GM12878 (cell line): ENCODE measurements around the gene TRRAP. TPM values are rescaled to one million over a fixed set of nuclear protein-coding genes. Genes with fewer than 3 reads are reported as not detected.
"Not testable (repeated sequence)": the region's sequence is repeated elsewhere in the genome, so short reads cannot be mapped to it uniquely, and the experiment has no call there.

ENCODE experiments used
- ATAC-seq: fragments of 200-7000 bp; cut with Tn5 transposase; 3 replicates; pipeline ENCODE4 v1.9.1; 2020; ENCODE audit warnings: mild to moderate bottlenecking, moderate library complexity
- BruUV-seq: library from RNA; stranded (reverse); fragments of 400-500 nt; replicated peaks from 2 replicates; lab custom pipeline; 2021; lab: Mats Ljungman, UMichigan
- CTCF ChIA-PET: fragments of 300-600 bp; sonication (Branson Sonifier 250); formaldehyde crosslinking; extraction: SDS; loops from one replicate; lab custom pipeline; 2021; ENCODE audit warnings: inconsistent platforms; lab: Yijun Ruan, JAX
- POLR2A ChIA-PET: fragments of 350-600 bp; formaldehyde crosslinking; extraction: SDS; loops from one replicate; lab custom pipeline; 2021; ENCODE audit warnings: inconsistent platforms; lab: Charles Lee
- RAD21 ChIA-PET: fragments of 300-600 bp; sonication (Branson Sonifier 250); formaldehyde crosslinking; loops from one replicate; lab custom pipeline; 2023; ENCODE audit warnings: antibody characterized with exemption; ENCODE audit not compliant: unreplicated experiment; lab: Charles Lee
- SMC1A ChIA-PET: fragments of 300-600 bp; sonication (Branson Sonifier 250); formaldehyde crosslinking; loops from one replicate; lab custom pipeline; 2023; ENCODE audit not compliant: unreplicated experiment, uncharacterized antibody; lab: Charles Lee
- DNase-seq: peaks from one replicate; pipeline ENCODE4 v3.0.0-alpha.2; 2011; ENCODE audit warnings: low read depth, low spot score
- FAIRE-seq: peaks from 3 replicates; lab custom pipeline; 2011; peaks lifted over from hg19 to GRCh38; lab: Jason Lieb, UNC
- H2AFZ ChIP-seq: 2 replicates; pipeline ENCODE4 v1.6.0; 2011; ENCODE audit warnings: low read depth, low read length, control low read depth; ENCODE audit not compliant: control insufficient read depth
- H3K27ac ChIP-seq: 2 replicates; pipeline ENCODE4 v1.5.1; 2011; ENCODE audit warnings: control low read depth; ENCODE audit not compliant: control insufficient read depth, insufficient read depth
- H3K27me3 ChIP-seq, 2 experiments: replicated peaks in 1 of 2; 2 replicates each; pipeline versions ENCODE4 v1.6.0 to v1.6.1; 2011; ENCODE audit warnings: low read length in 1 of 2; ENCODE audit not compliant: control insufficient read depth in 2 of 2, insufficient read depth in 2 of 2
- H3K36me3 ChIP-seq, 2 experiments: 2 replicates each; pipeline ENCODE4 v1.5.1; 2011; ENCODE audit warnings: low read length in 1 of 2; ENCODE audit not compliant: control insufficient read depth in 2 of 2, insufficient read depth in 2 of 2
- H3K4me1 ChIP-seq: 2 replicates; pipeline ENCODE4 v1.6.1; 2011; ENCODE audit warnings: mild to moderate bottlenecking, low read length, moderate library complexity, mixed read lengths; ENCODE audit not compliant: control insufficient read depth, insufficient read depth
- H3K4me2 ChIP-seq: 2 replicates; pipeline ENCODE4 v1.6.0; 2011; ENCODE audit warnings: control low read depth; ENCODE audit not compliant: control insufficient read depth, insufficient read depth
- H3K4me3 ChIP-seq: fragments of 200-600 bp; sonication (generic); 2 replicates; pipeline ENCODE4 v1.5.1; 2016
- H3K79me2 ChIP-seq: 2 replicates; pipeline ENCODE4 v1.6.0; 2011; ENCODE audit warnings: low read length; ENCODE audit not compliant: control insufficient read depth, insufficient read depth
- H3K9ac ChIP-seq: 2 replicates; pipeline ENCODE4 v1.8.0; 2011; ENCODE audit warnings: low read length, control low read depth, mixed read lengths; ENCODE audit not compliant: control insufficient read depth, insufficient read depth
- H3K9me3 ChIP-seq: replicated peaks from 3 replicates; pipeline ENCODE4 v1.5.1; 2011; ENCODE audit warnings: mild to moderate bottlenecking, low read length; ENCODE audit not compliant: control insufficient read depth, insufficient read depth
- H4K20me1 ChIP-seq: 2 replicates; pipeline ENCODE4 v1.6.0; 2011; ENCODE audit not compliant: control insufficient read depth, insufficient read depth
- KDM1A ChIP-seq: fragments of 200-600 bp; sonication (generic); IDR thresholded peaks from 2 replicates; pipeline ENCODE4 v1.6.1; 2016; ENCODE audit warnings: borderline replicate concordance
- MAX ChIP-seq: IDR thresholded peaks from 2 replicates; pipeline ENCODE4 v1.6.1; 2012; ENCODE audit warnings: low read depth, low read length, improper control_type of control experiment
- MEF2B ChIP-seq: fragments of 450-650 bp; IDR thresholded peaks from 2 replicates; pipeline ENCODE4 v1.6.1; 2018; ENCODE audit warnings: mild to moderate bottlenecking, moderate library complexity; ENCODE audit not compliant: partially characterized antibody, poor library complexity, severe bottlenecking
- TARDBP ChIP-seq: IDR thresholded peaks from 2 replicates; pipeline ENCODE4 v1.6.1; 2016; ENCODE audit warnings: borderline replicate concordance
- YY1 ChIP-seq: IDR thresholded peaks from 2 replicates; pipeline ENCODE4 v1.6.1; 2011; ENCODE audit warnings: low read depth, mild to moderate bottlenecking, low read length
- WGBS: methylation state at CpG from one replicate; pipeline ENCODE4 v1.1.6; 2016; ENCODE audit warnings: low lambda C conversion rate; ENCODE audit not compliant: insufficient replicate concordance, insufficient coverage; ENCODE audit errors: missing lambda C conversion rate; 5-methylcytosine and 5-hydroxymethylcytosine counted together
- in situ Hi-C: fragments of 300-500 bp; cut with MboI; formaldehyde crosslinking; loops from 9 replicates; pipeline ENCODE4 v1.14.3; 2018; ENCODE audit warnings: mixed read lengths
- intact Hi-C: fragments of 100-400 bp; cut with micrococcal nuclease; formaldehyde crosslinking; loops from one replicate; pipeline ENCODE4 v1.14.2; 2022; ENCODE audit not compliant: unreplicated experiment
- polyA plus RNA-seq, 11 experiments: library from polyadenylated mRNA; depleted of rRNA in 4 of 11; unstranded in 6 of 11; stranded (reverse) in 5 of 11; fragments of >200 nt; fragmentation: Nextera tagmentation in 4 of 11; fragmentation: Illumina TruSeq in 1 of 11; extraction: Ambion mirVana in 4 of 11; extraction: Trizol in 1 of 11; gene quantifications; 1 replicate in 1 of 11; 2 replicates in 10 of 11; pipeline versions ENCODE4 v1.2.1 to v1.2.3, GENCODE V29; 2011 to 2016; ENCODE audit warnings: inconsistent platforms in 2 of 11, missing spikeins in 2 of 11, low read depth in 1 of 11
- total RNA-seq, 4 experiments: library from RNA; depleted of rRNA in 3 of 4; stranded (reverse); fragments of >200 nt in 3 of 4; fragmentation: Illumina TruSeq in 1 of 4; extraction: Trizol in 1 of 4; gene quantifications; 2 replicates each; pipeline versions ENCODE4 v1.2.1 to v1.2.3, GENCODE V29; 2013 to 2021
- TF ChIP-seq, protein P1 (sequence below): IDR thresholded peaks from 2 replicates; pipeline ENCODE4 v1.6.1; 2011; ENCODE audit warnings: borderline replicate concordance, low read depth, mild to moderate bottlenecking, moderate library complexity, mixed read lengths, low read length; ENCODE audit not compliant: insufficient read depth; ENCODE audit errors: extremely low read length

The TRRAP gene
- total and polyA plus RNA-seq, 10 of the 15 experiments (the other 5 are each of a cell fraction or from before 2014, with no cell fraction given), result 1.1 to 39.3 (median 8.5) TPM

DNA sequence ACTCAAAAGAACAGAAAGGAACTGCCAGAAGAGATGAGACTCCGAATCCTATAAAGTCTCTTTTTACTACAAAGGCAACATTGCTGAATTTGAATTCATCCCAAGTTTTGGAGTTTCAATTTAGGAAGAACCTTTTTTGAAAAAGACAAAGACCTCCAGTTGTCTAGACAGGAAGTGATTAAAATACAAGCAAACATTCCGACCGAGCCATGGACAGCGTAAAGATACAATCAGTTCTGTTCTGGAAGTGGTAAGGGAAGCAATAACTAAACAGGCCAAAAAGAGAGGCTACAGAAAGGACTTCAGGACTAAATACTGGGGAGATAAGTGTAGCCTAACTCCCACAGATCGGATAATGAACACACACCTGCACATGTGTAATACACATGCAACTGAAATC lies 164.6 kb downstream of the TRRAP start:
- FAIRE-seq, result no peak

GRCh38 chr7:99044858-99045257 lies 166.5 kb downstream of the TRRAP start:
- H3K9me3 ChIP-seq, BruUV-seq, H3K27ac ChIP-seq, H3K9ac ChIP-seq, DNase-seq, H3K4me1 ChIP-seq, RAD21 ChIA-PET, H3K4me3 ChIP-seq, H3K27me3 ChIP-seq, POLR2A ChIA-PET, H3K79me2 ChIP-seq, H4K20me1 ChIP-seq, H2AFZ ChIP-seq, H3K4me2 ChIP-seq, ATAC-seq, FAIRE-seq, SMC1A ChIA-PET: not testable (repeated sequence)
- in situ Hi-C loops (loop anchor here (5.0 kb wide), 1 partner anchor 267 kb away; no protein-coding TSS in a partner anchor), intact Hi-C loops (loop anchor here (5.0 kb wide), 1 partner anchor 97 kb away; the partner anchor contains the start of gene SMURF1)
- CTCF ChIA-PET, result interaction anchor here (0.8 kb wide), 1 partner anchor 270 kb away, joined by 3 read pairs; no protein-coding TSS in a partner anchor
- 100% methylated on average over 2 of the region's 3 CpGs for WGBS
- peaks cover 17 to 22% of the 10 kb centered on the region in 2 experiments for H3K36me3 ChIP-seq

More for the DNA sequence above, 164.6 kb downstream of the TRRAP start:
- H3K27ac ChIP-seq, result no peak overlapping the region
- H2AFZ ChIP-seq, result no peak overlapping the region
- RAD21 ChIA-PET, result no interaction called here
- no peaks in the 10 kb centered on the region for H3K27me3 ChIP-seq
- H3K4me3 ChIP-seq, result no peak overlapping the region
- no peaks in the 10 kb centered on the region for H3K79me2 ChIP-seq
- DNase-seq (no peak), ATAC-seq (no peak)
- in situ Hi-C loops (loop anchor here (5.0 kb wide), 1 partner anchor 269 kb away; no protein-coding TSS in a partner anchor), intact Hi-C loops (loop anchor here (5.0 kb wide), 1 partner anchor 99 kb away; the partner anchor contains the start of gene SMURF1)
- H3K9ac ChIP-seq, result no peak overlapping the region
- H3K9me3 ChIP-seq, result no peaks in the 10 kb centered on the region
- BruUV-seq, result no TSS peak
- SMC1A ChIA-PET, result no interaction called here
- 99% methylated on average over 5 of the region's 5 CpGs for WGBS
- H4K20me1 ChIP-seq, result no peaks in the 10 kb centered on the region
- H3K36me3 ChIP-seq, result peaks cover 16 to 21% of the 10 kb centered on the region in 2 experiments
- H3K4me1 ChIP-seq, result no peaks in the 10 kb centered on the region
- POLR2A ChIA-PET, result no interaction called here
- TF ChIP-seq TARDBP (no peak), MAX (no peak), YY1 (no peak), KDM1A (no peak), MEF2B (no peak)
- TF ChIP-seq, protein P1, sequence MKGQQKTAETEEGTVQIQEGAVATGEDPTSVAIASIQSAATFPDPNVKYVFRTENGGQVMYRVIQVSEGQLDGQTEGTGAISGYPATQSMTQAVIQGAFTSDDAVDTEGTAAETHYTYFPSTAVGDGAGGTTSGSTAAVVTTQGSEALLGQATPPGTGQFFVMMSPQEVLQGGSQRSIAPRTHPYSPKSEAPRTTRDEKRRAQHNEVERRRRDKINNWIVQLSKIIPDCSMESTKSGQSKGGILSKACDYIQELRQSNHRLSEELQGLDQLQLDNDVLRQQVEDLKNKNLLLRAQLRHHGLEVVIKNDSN, result no peak
- CTCF ChIA-PET, result no interaction called here
- no peak overlapping the region for H3K4me2 ChIP-seq

GRCh38 chr7:99046262-99046661 lies 167.9 kb downstream of the TRRAP start:
- 98% methylated on average over 14 of the region's 14 CpGs for WGBS
- CTCF ChIA-PET, result not testable (repeated sequence)

More at GRCh38 chr7:99046262-99046661, 167.9 kb downstream of the TRRAP start:
- ATAC-seq, H3K4me2 ChIP-seq, H2AFZ ChIP-seq, H3K27ac ChIP-seq, in situ Hi-C loops, H3K4me1 ChIP-seq, H4K20me1 ChIP-seq, FAIRE-seq, H3K4me3 ChIP-seq, POLR2A ChIA-PET, H3K27me3 ChIP-seq, BruUV-seq, H3K9ac ChIP-seq, DNase-seq, H3K9me3 ChIP-seq, H3K79me2 ChIP-seq, intact Hi-C loops: not testable (repeated sequence)
- ChIA-PET SMC1A (interaction anchor here (0.7 kb wide), 1 partner anchor 13 kb away, joined by 4 read pairs; no protein-coding TSS in a partner anchor), RAD21 (interaction anchor here (1.0 kb wide), 1 partner anchor 99 kb away, joined by 4 read pairs; no protein-coding TSS in a partner anchor)
- peaks cover 15 to 19% of the 10 kb centered on the region in 2 experiments for H3K36me3 ChIP-seq
